NB4 (cell line): ENCODE measurements around the gene HDAC7.

Experiments
- POLR2A ChIP-seq: IDR thresholded peaks from 2 replicates; pipeline ENCODE4 v1.6.1; 2011; ENCODE audit warnings: mild to moderate bottlenecking; ENCODE audit not compliant: insufficient read length; ENCODE audit errors: extremely low read depth
- TF ChIP-seq, protein P1 (sequence below): IDR thresholded peaks from one replicate; pipeline ENCODE4 v1.5.1; 2012; ENCODE audit warnings: low read depth, low read length

GRCh38 chr12:47795814-47796411, 23.8 kb downstream of the HDAC7 start:
- TF ChIP-seq, protein P1, sequence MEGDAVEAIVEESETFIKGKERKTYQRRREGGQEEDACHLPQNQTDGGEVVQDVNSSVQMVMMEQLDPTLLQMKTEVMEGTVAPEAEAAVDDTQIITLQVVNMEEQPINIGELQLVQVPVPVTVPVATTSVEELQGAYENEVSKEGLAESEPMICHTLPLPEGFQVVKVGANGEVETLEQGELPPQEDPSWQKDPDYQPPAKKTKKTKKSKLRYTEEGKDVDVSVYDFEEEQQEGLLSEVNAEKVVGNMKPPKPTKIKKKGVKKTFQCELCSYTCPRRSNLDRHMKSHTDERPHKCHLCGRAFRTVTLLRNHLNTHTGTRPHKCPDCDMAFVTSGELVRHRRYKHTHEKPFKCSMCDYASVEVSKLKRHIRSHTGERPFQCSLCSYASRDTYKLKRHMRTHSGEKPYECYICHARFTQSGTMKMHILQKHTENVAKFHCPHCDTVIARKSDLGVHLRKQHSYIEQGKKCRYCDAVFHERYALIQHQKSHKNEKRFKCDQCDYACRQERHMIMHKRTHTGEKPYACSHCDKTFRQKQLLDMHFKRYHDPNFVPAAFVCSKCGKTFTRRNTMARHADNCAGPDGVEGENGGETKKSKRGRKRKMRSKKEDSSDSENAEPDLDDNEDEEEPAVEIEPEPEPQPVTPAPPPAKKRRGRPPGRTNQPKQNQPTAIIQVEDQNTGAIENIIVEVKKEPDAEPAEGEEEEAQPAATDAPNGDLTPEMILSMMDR = no peak
- no peak for TF ChIP-seq POLR2A
